ENCODE measurements around the gene APPL2.

- TF ChIP-seq CTCF (conservative IDR thresholded peaks at IDR 0.05 in 1 of 2, IDR thresholded peaks at IDR 0.05 in 1 of 2; ENCODE audit: extremely low read depth in 1 of 2, insufficient read depth in 1 of 2, low read depth in 1 of 2, low read length in 2 of 2) (no peak), EZH2 (IDR thresholded peaks at IDR 0.05; ENCODE audit: borderline replicate concordance, low read length) (no peak)
Observed at GRCh38 chr12:105194947-105195346, 41.0 kb downstream of the APPL2 start.
